Uterus (tissue), 2 donors: Measurements from ENCODE around the gene PRRG1.

Experiments used
- CTCF ChIP-seq, 4 experiments: fragments of 200-600 bp in 2 of 4; fragments of 450-650 bp in 2 of 4; sonication (generic) in 2 of 4; IDR thresholded peaks; one replicate each; pipeline ENCODE4 v1.5.1; 2016 to 2019; ENCODE audit warnings: antibody characterized with exemption in 4 of 4, mild to moderate bottlenecking in 2 of 4, moderate library complexity in 1 of 4
- POLR2A ChIP-seq, 2 donors: fragments of 450-650 bp; IDR thresholded peaks; one replicate each; pipeline ENCODE4 v1.6.1; 2016; ENCODE audit warnings: antibody characterized with exemption in 2 of 2, mild to moderate bottlenecking in 1 of 2, moderate library complexity in 1 of 2

DNA sequence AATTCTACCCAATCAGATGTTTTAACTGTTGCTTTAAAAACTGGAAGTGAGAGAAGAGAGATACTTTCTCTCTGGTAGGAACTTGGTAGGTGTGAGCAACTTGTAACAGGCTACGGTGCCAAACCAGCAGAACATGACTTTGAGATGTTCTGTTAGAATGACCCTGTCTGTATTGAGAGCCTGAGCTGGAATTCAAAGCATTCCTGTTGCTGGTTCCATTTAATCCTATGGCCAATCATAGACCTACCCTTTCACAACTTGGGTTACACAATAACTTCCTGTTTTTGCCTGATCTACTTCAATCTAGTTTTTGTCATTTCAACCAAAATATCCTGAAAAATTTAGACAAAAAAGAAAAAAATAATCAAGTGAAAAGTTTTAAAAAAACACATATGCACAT is 1.7 kb upstream of the PRRG1 start:
- TF ChIP-seq CTCF (IDR thresholded peaks at IDR 0.05) = no peak
- no peak for TF ChIP-seq POLR2A (IDR thresholded peaks at IDR 0.05)
